Measurements from ENCODE around the gene INPPL1. TPM values are rescaled to one million over a fixed set of nuclear protein-coding genes. Genes with fewer than 3 reads are reported as not detected.

The INPPL1 gene
- total RNA-seq, 1 donor from 2014 or later: 144 TPM

- H3K36me3 Mint-ChIP-seq (ENCODE audit: low read depth): peaks cover 6% of the 10 kb centered on the region
- no peak for DNase-seq
- H3K4me1 Mint-ChIP-seq: peaks cover 25% of the 10 kb centered on the region
- H3K27me3 Mint-ChIP-seq: peaks cover 12% of the 10 kb centered on the region
- H3K27ac Mint-ChIP-seq: peak overlapping the region; percentile 87
- no peaks in the 10 kb centered on the region for H3K9me3 Mint-ChIP-seq
- intact Hi-C loops (cut with micrococcal nuclease): no loop called here
- H3K4me3 Mint-ChIP-seq: peak overlapping the region; percentile 98
Measured at GRCh38 chr11:72222106-72222891, 2.3 kb upstream of the INPPL1 start.

GRCh38 chr11:72222907-72223614, 1.5 kb upstream of the INPPL1 start:
- peak overlapping the region; percentile 87 for H3K27ac Mint-ChIP-seq
- H3K27me3 Mint-ChIP-seq: peaks cover 8% of the 10 kb centered on the region
- intact Hi-C loops (cut with micrococcal nuclease): loop anchor here (1.0 kb wide), 6 partner anchors 111 to 211 kb away; partner anchors contain the start of genes ANAPC15, CLPB, LAMTOR1 and LRRC51

GRCh38 chr11:72223615-72224563, 678 bp upstream of the INPPL1 start:
- H3K4me1 Mint-ChIP-seq: peaks cover 20% of the 10 kb centered on the region
- H3K27me3 Mint-ChIP-seq: peaks cover 2% of the 10 kb centered on the region
- H3K4me3 Mint-ChIP-seq: peak overlapping the region; percentile 98
- H3K27ac Mint-ChIP-seq: peak overlapping the region; percentile 93
- peak; percentile 92 for DNase-seq
- no peaks in the 10 kb centered on the region for H3K9me3 Mint-ChIP-seq
- intact Hi-C loops (cut with micrococcal nuclease): loop anchor here (1.0 to 2.0 kb wide), 8 partner anchors 15 to 295 kb away; partner anchors contain the start of genes ANAPC15, CLPB, LAMTOR1 and LRRC51
- peaks cover 11% of the 10 kb centered on the region for H3K36me3 Mint-ChIP-seq (ENCODE audit: low read depth)

More at GRCh38 chr11:72222907-72223614, 1.5 kb upstream of the INPPL1 start:
- peaks cover 8% of the 10 kb centered on the region for H3K36me3 Mint-ChIP-seq (ENCODE audit: low read depth)
- DNase-seq: peak; percentile 99
- H3K9me3 Mint-ChIP-seq: no peaks in the 10 kb centered on the region
- H3K4me3 Mint-ChIP-seq: peak overlapping the region; percentile 98
- peaks cover 20% of the 10 kb centered on the region for H3K4me1 Mint-ChIP-seq

GRCh38 chr11:72225411-72225951, 914 bp downstream of the INPPL1 start:
- peak overlapping the region; percentile 98 for H3K4me3 Mint-ChIP-seq
- DNase-seq: peak; percentile 76
- H3K27ac Mint-ChIP-seq: peak overlapping the region; percentile 92
- H3K36me3 Mint-ChIP-seq (ENCODE audit: low read depth): peaks cover 19% of the 10 kb centered on the region
- intact Hi-C loops (cut with micrococcal nuclease): loop anchor here (2.0 kb wide), 2 partner anchors 13 to 297 kb away; partner anchors contain the start of genes RNF121 and XNDC1N
- H3K27me3 Mint-ChIP-seq: no peaks in the 10 kb centered on the region
- peaks cover 20% of the 10 kb centered on the region for H3K4me1 Mint-ChIP-seq
- H3K9me3 Mint-ChIP-seq: no peaks in the 10 kb centered on the region

- Mint-ChIP-seq H3K36me3 (ENCODE audit: low read depth) (peaks cover 27% of the 10 kb centered on the region), H3K27me3 (no peaks in the 10 kb centered on the region), H3K4me1 (peaks cover 20% of the 10 kb centered on the region), H3K27ac (no peak overlapping the region), H3K9me3 (no peaks in the 10 kb centered on the region), H3K4me3 (no peak overlapping the region)
- intact Hi-C loops (cut with micrococcal nuclease): no loop called here
- no peak for DNase-seq
Measured at GRCh38 chr11:72226701-72227100, 2.1 kb downstream of the INPPL1 start.

- Mint-ChIP-seq H3K4me3 (no peak overlapping the region), H3K9me3 (no peaks in the 10 kb centered on the region), H3K36me3 (ENCODE audit: low read depth) (peaks cover 34% of the 10 kb centered on the region), H3K27ac (no peak overlapping the region), H3K27me3 (no peaks in the 10 kb centered on the region), H3K4me1 (peaks cover 14% of the 10 kb centered on the region)
- intact Hi-C loops (cut with micrococcal nuclease): no loop called here
- DNase-seq: no peak
Measured at GRCh38 chr11:72227316-72228228, 3.0 kb downstream of the INPPL1 start.

GRCh38 chr11:72228229-72228843, 3.8 kb downstream of the INPPL1 start:
- DNase-seq: no peak
- H3K9me3 Mint-ChIP-seq: no peaks in the 10 kb centered on the region
- H3K27ac Mint-ChIP-seq: no peak overlapping the region
- no peaks in the 10 kb centered on the region for H3K27me3 Mint-ChIP-seq
- peaks cover 36% of the 10 kb centered on the region for H3K36me3 Mint-ChIP-seq (ENCODE audit: low read depth)
- peaks cover 11% of the 10 kb centered on the region for H3K4me1 Mint-ChIP-seq
- intact Hi-C loops (cut with micrococcal nuclease): no loop called here
- H3K4me3 Mint-ChIP-seq: no peak overlapping the region

GRCh38 chr11:72228844-72229231, 4.3 kb downstream of the INPPL1 start:
- no peak for DNase-seq
- Mint-ChIP-seq H3K9me3 (no peaks in the 10 kb centered on the region), H3K4me3 (no peak overlapping the region), H3K27ac (no peak overlapping the region), H3K4me1 (peaks cover 11% of the 10 kb centered on the region), H3K27me3 (no peaks in the 10 kb centered on the region), H3K36me3 (ENCODE audit: low read depth) (peaks cover 41% of the 10 kb centered on the region)
- intact Hi-C loops (cut with micrococcal nuclease): no loop called here

GRCh38 chr11:72229336-72229924, 4.9 kb downstream of the INPPL1 start:
- Mint-ChIP-seq H3K27ac (no peak overlapping the region), H3K27me3 (no peaks in the 10 kb centered on the region), H3K36me3 (ENCODE audit: low read depth) (peaks cover 44% of the 10 kb centered on the region), H3K4me1 (peaks cover 8% of the 10 kb centered on the region), H3K9me3 (no peaks in the 10 kb centered on the region), H3K4me3 (no peak overlapping the region)
- no peak for DNase-seq
- intact Hi-C loops (cut with micrococcal nuclease): no loop called here

- Mint-ChIP-seq H3K4me1 (peaks cover 8% of the 10 kb centered on the region), H3K27ac (no peak overlapping the region), H3K36me3 (ENCODE audit: low read depth) (peaks cover 49% of the 10 kb centered on the region), H3K9me3 (no peaks in the 10 kb centered on the region), H3K4me3 (no peak overlapping the region), H3K27me3 (no peaks in the 10 kb centered on the region)
- intact Hi-C loops (cut with micrococcal nuclease): no loop called here
- no peak for DNase-seq
Measured at GRCh38 chr11:72229925-72230763, 5.6 kb downstream of the INPPL1 start.

GRCh38 chr11:72230764-72231365, 6.3 kb downstream of the INPPL1 start:
- H3K27me3 Mint-ChIP-seq: no peaks in the 10 kb centered on the region
- peaks cover 46% of the 10 kb centered on the region for H3K36me3 Mint-ChIP-seq (ENCODE audit: low read depth)
- no peak overlapping the region for H3K4me3 Mint-ChIP-seq
- intact Hi-C loops (cut with micrococcal nuclease): no loop called here
- DNase-seq: no peak
- H3K9me3 Mint-ChIP-seq: no peaks in the 10 kb centered on the region
- peaks cover 2% of the 10 kb centered on the region for H3K4me1 Mint-ChIP-seq
- H3K27ac Mint-ChIP-seq: no peak overlapping the region
